IgD-negative memory B cell (primary cell): Measurements from ENCODE around the gene CTNNA2. TPM values are rescaled to one million over a fixed set of nuclear protein-coding genes. Genes with fewer than 3 reads are reported as not detected.
"Not testable (repeated sequence)": the region's sequence is repeated elsewhere in the genome, so short reads cannot be mapped to it uniquely, and the experiment has no call there.

Experiments used
- H3K27ac Mint-ChIP-seq, 3 donors: one replicate each; pipeline ENCODE4 v1.8.0; 2020 to 2022; ENCODE audit warnings: mild to moderate bottlenecking in 3 of 3, mixed read lengths in 3 of 3, moderate library complexity in 1 of 3
- H3K27me3 Mint-ChIP-seq: one replicate; pipeline ENCODE4 v1.8.0; 2021; ENCODE audit warnings: mixed read lengths
- H3K36me3 Mint-ChIP-seq: one replicate; pipeline ENCODE4 v1.8.0; 2020; ENCODE audit warnings: mild to moderate bottlenecking, mixed read lengths
- H3K4me1 Mint-ChIP-seq, 3 donors: one replicate each; pipeline ENCODE4 v1.8.0; 2020 to 2022; ENCODE audit warnings: mixed read lengths in 3 of 3, mild to moderate bottlenecking in 1 of 3
- H3K4me3 Mint-ChIP-seq, 4 donors: one replicate each; pipeline ENCODE4 v1.8.0; 2020 to 2022; ENCODE audit warnings: mild to moderate bottlenecking in 4 of 4, mixed read lengths in 4 of 4, moderate library complexity in 3 of 4
- H3K9me3 Mint-ChIP-seq, 3 donors: one replicate each; pipeline ENCODE4 v1.8.0; 2020 to 2021; ENCODE audit warnings: mixed read lengths in 3 of 3, mild to moderate bottlenecking in 1 of 3
- polyA plus RNA-seq: library from polyadenylated mRNA; unstranded; fragments of 300-500 nt; fragmentation: Illumina TruSeq; gene quantifications from one replicate; pipeline ENCODE4 v1.2.3, GENCODE V29; 2021

Gene CTNNA2
- polyA plus RNA-seq, 1 donor from 2014 or later = not detected

GRCh38 chr2:80091237-80091636, 578.4 kb downstream of the CTNNA2 start:
- Mint-ChIP-seq H3K27me3 (no peaks in the 10 kb centered on the region), H3K36me3 (no peaks in the 10 kb centered on the region), H3K27ac (no peak overlapping the region), H3K9me3 (no peaks in the 10 kb centered on the region), H3K4me1 (no peaks in the 10 kb centered on the region), H3K4me3 (no peak overlapping the region)

- no peak overlapping the region for H3K27ac Mint-ChIP-seq
- H3K4me3 Mint-ChIP-seq = no peak overlapping the region
- no peaks in the 10 kb centered on the region for H3K9me3 Mint-ChIP-seq
- H3K27me3 Mint-ChIP-seq = no peaks in the 10 kb centered on the region
- H3K36me3 Mint-ChIP-seq = no peaks in the 10 kb centered on the region
- no peaks in the 10 kb centered on the region for H3K4me1 Mint-ChIP-seq
Measured at GRCh38 chr2:80092474-80092873, 579.6 kb downstream of the CTNNA2 start.

GRCh38 chr2:80098503-80098902, 585.7 kb downstream of the CTNNA2 start:
- H3K4me1 Mint-ChIP-seq, H3K9me3 Mint-ChIP-seq, H3K27me3 Mint-ChIP-seq, H3K4me3 Mint-ChIP-seq, H3K36me3 Mint-ChIP-seq, H3K27ac Mint-ChIP-seq: not testable (repeated sequence)

GRCh38 chr2:80102026-80102425, 589.2 kb downstream of the CTNNA2 start:
- peaks cover 1 to 8% (median 5%) of the 10 kb centered on the region in 3 donors for H3K9me3 Mint-ChIP-seq
- no peak overlapping the region for H3K4me3 Mint-ChIP-seq
- no peak overlapping the region for H3K27ac Mint-ChIP-seq
- H3K36me3 Mint-ChIP-seq = no peaks in the 10 kb centered on the region
- H3K4me1 Mint-ChIP-seq = no peaks in the 10 kb centered on the region
- no peaks in the 10 kb centered on the region for H3K27me3 Mint-ChIP-seq

- Mint-ChIP-seq H3K4me3 (no peak overlapping the region), H3K4me1 (no peaks in the 10 kb centered on the region)
Measured at GRCh38 chr2:80105015-80105640, 592.3 kb downstream of the CTNNA2 start.

GRCh38 chr2:80111185-80111584, 598.3 kb downstream of the CTNNA2 start:
- no peaks in the 10 kb centered on the region for H3K4me1 Mint-ChIP-seq
- no peaks in the 10 kb centered on the region for H3K27me3 Mint-ChIP-seq
- H3K27ac Mint-ChIP-seq = no peak overlapping the region
- H3K9me3 Mint-ChIP-seq = peaks cover 0 to 4% (median 3%) of the 10 kb centered on the region in 3 donors
- H3K36me3 Mint-ChIP-seq = no peaks in the 10 kb centered on the region
- no peak overlapping the region for H3K4me3 Mint-ChIP-seq

More at GRCh38 chr2:80105015-80105640, 592.3 kb downstream of the CTNNA2 start:
- no peak overlapping the region for H3K27ac Mint-ChIP-seq
- no peaks in the 10 kb centered on the region for H3K27me3 Mint-ChIP-seq
- peaks cover 0 to 8% (median 4%) of the 10 kb centered on the region in 3 donors for H3K9me3 Mint-ChIP-seq
- H3K36me3 Mint-ChIP-seq = no peaks in the 10 kb centered on the region

- Mint-ChIP-seq H3K27ac (no peak overlapping the region), H3K27me3 (no peaks in the 10 kb centered on the region), H3K4me1 (no peaks in the 10 kb centered on the region), H3K36me3 (no peaks in the 10 kb centered on the region), H3K4me3 (no peak overlapping the region), H3K9me3 (peaks cover 0 to 4% (median 3%) of the 10 kb centered on the region in 3 donors)
Measured at GRCh38 chr2:80112790-80113189, 599.9 kb downstream of the CTNNA2 start.

GRCh38 chr2:80113399-80113798, 600.5 kb downstream of the CTNNA2 start:
- H3K27ac Mint-ChIP-seq = no peak overlapping the region
- H3K36me3 Mint-ChIP-seq = no peaks in the 10 kb centered on the region
- no peaks in the 10 kb centered on the region for H3K4me1 Mint-ChIP-seq
- no peaks in the 10 kb centered on the region for H3K27me3 Mint-ChIP-seq
- no peak overlapping the region for H3K4me3 Mint-ChIP-seq
- peaks cover 0 to 4% (median 3%) of the 10 kb centered on the region in 3 donors for H3K9me3 Mint-ChIP-seq

- Mint-ChIP-seq H3K27me3 (no peaks in the 10 kb centered on the region), H3K9me3 (peaks cover 0 to 3% (median 0%) of the 10 kb centered on the region in 3 donors), H3K36me3 (no peaks in the 10 kb centered on the region), H3K4me1 (no peaks in the 10 kb centered on the region), H3K27ac (no peak overlapping the region), H3K4me3 (no peak overlapping the region)
Measured at GRCh38 chr2:80114812-80115211, 602.0 kb downstream of the CTNNA2 start.

- H3K36me3 Mint-ChIP-seq = no peaks in the 10 kb centered on the region
- no peak overlapping the region for H3K4me3 Mint-ChIP-seq
- H3K4me1 Mint-ChIP-seq = no peaks in the 10 kb centered on the region
- H3K9me3 Mint-ChIP-seq = peaks cover 0 to 8% (median 0%) of the 10 kb centered on the region in 3 donors
- H3K27ac Mint-ChIP-seq = no peak overlapping the region
- H3K27me3 Mint-ChIP-seq = no peaks in the 10 kb centered on the region
Measured at GRCh38 chr2:80117401-80117800, 604.5 kb downstream of the CTNNA2 start.

GRCh38 chr2:80120866-80121265, 608.0 kb downstream of the CTNNA2 start:
- no peaks in the 10 kb centered on the region for H3K36me3 Mint-ChIP-seq

GRCh38 chr2:80122675-80123074, 609.8 kb downstream of the CTNNA2 start:
- Mint-ChIP-seq H3K27me3 (no peaks in the 10 kb centered on the region), H3K9me3 (peaks cover 0 to 12% (median 3%) of the 10 kb centered on the region in 3 donors), H3K36me3 (no peaks in the 10 kb centered on the region), H3K4me3 (no peak overlapping the region), H3K27ac (no peak overlapping the region), H3K4me1 (no peaks in the 10 kb centered on the region)

More at GRCh38 chr2:80120866-80121265, 608.0 kb downstream of the CTNNA2 start:
- no peaks in the 10 kb centered on the region for H3K27me3 Mint-ChIP-seq
- H3K27ac Mint-ChIP-seq = no peak overlapping the region
- no peak overlapping the region for H3K4me3 Mint-ChIP-seq
- peaks cover 0 to 12% (median 1%) of the 10 kb centered on the region in 3 donors for H3K9me3 Mint-ChIP-seq
- H3K4me1 Mint-ChIP-seq = no peaks in the 10 kb centered on the region

- Mint-ChIP-seq H3K27me3 (no peaks in the 10 kb centered on the region), H3K9me3 (peaks cover 0 to 7% (median 7%) of the 10 kb centered on the region in 3 donors), H3K4me1 (no peaks in the 10 kb centered on the region), H3K4me3 (no peak overlapping the region), H3K36me3 (no peaks in the 10 kb centered on the region), H3K27ac (no peak overlapping the region)
Measured at GRCh38 chr2:80126596-80127189, 613.8 kb downstream of the CTNNA2 start.

GRCh38 chr2:80128080-80128479, 615.2 kb downstream of the CTNNA2 start:
- no peaks in the 10 kb centered on the region for H3K27me3 Mint-ChIP-seq
- no peak overlapping the region for H3K4me3 Mint-ChIP-seq
- H3K4me1 Mint-ChIP-seq = no peaks in the 10 kb centered on the region
- no peaks in the 10 kb centered on the region for H3K36me3 Mint-ChIP-seq
- peaks cover 0 to 11% (median 9%) of the 10 kb centered on the region in 3 donors for H3K9me3 Mint-ChIP-seq
- H3K27ac Mint-ChIP-seq = no peak overlapping the region

GRCh38 chr2:80132281-80132680, 619.4 kb downstream of the CTNNA2 start:
- H3K9me3 Mint-ChIP-seq = peaks cover 3 to 13% (median 12%) of the 10 kb centered on the region in 3 donors
- H3K4me1 Mint-ChIP-seq = no peaks in the 10 kb centered on the region
- H3K27me3 Mint-ChIP-seq = no peaks in the 10 kb centered on the region
- H3K4me3 Mint-ChIP-seq = no peak overlapping the region
- no peak overlapping the region for H3K27ac Mint-ChIP-seq
- no peaks in the 10 kb centered on the region for H3K36me3 Mint-ChIP-seq

GRCh38 chr2:80135001-80135400, 622.1 kb downstream of the CTNNA2 start:
- H3K4me3 Mint-ChIP-seq = no peak overlapping the region
- no peaks in the 10 kb centered on the region for H3K36me3 Mint-ChIP-seq
- no peak overlapping the region for H3K27ac Mint-ChIP-seq
- H3K4me1 Mint-ChIP-seq = no peaks in the 10 kb centered on the region
- H3K27me3 Mint-ChIP-seq = no peaks in the 10 kb centered on the region
- H3K9me3 Mint-ChIP-seq = peaks cover 4 to 17% (median 10%) of the 10 kb centered on the region in 3 donors
